ENCODE results near the gene COQ10B. TPM values are rescaled to one million over a fixed set of nuclear protein-coding genes. Genes with fewer than 3 reads are reported as not detected.
"Not testable (repeated sequence)": the region's sequence is repeated elsewhere in the genome, so short reads cannot be mapped to it uniquely, and the experiment has no call there.

Gene COQ10B
- total RNA-seq, 1 donor from 2014 or later: 15.9 TPM

- DNase-seq (ENCODE audit: low spot score in 2 of 2, unreplicated experiment in 2 of 2): no peak
- Mint-ChIP-seq H3K4me3 (peak overlapping the region; percentile 41), H3K9me3 (no peaks in the 10 kb centered on the region), H3K4me1 (peaks cover 38% of the 10 kb centered on the region), H3K27ac (peak overlapping the region; percentile 56), H3K27me3 (ENCODE audit: low read depth) (no peaks in the 10 kb centered on the region), H3K36me3 (peaks cover 5% of the 10 kb centered on the region)
- TF ChIP-seq CTCF (IDR thresholded peaks at IDR 0.05; ENCODE audit: unreplicated experiment): no peak
Measured at GRCh38 chr2:197431858-197432257, 21.5 kb upstream of the COQ10B start.

GRCh38 chr2:197432527-197432926, 20.8 kb upstream of the COQ10B start:
- DNase-seq (ENCODE audit: low spot score in 2 of 2, unreplicated experiment in 2 of 2); H3K9me3 Mint-ChIP-seq; H3K27me3 Mint-ChIP-seq (ENCODE audit: low read depth); H3K36me3 Mint-ChIP-seq: not testable (repeated sequence)
- Mint-ChIP-seq H3K4me3 (peak overlapping the region; percentile 34), H3K4me1 (peaks cover 36% of the 10 kb centered on the region), H3K27ac (peak overlapping the region; percentile 21)

- H3K36me3 Mint-ChIP-seq: peaks cover 3% of the 10 kb centered on the region
- TF ChIP-seq CTCF (IDR thresholded peaks at IDR 0.05; ENCODE audit: unreplicated experiment): no peak
Measured at GRCh38 chr2:197433780-197434438, 19.4 kb upstream of the COQ10B start.

GRCh38 chr2:197434541-197435513, 18.5 kb upstream of the COQ10B start, which contains the start of gene SF3B1:
Gene SF3B1 (minus strand): TSS chr2:197435028. CDS start chr2:197434999, 29 bp downstream.
- DNase-seq (ENCODE audit: low spot score in 2 of 2, unreplicated experiment in 2 of 2): peak; percentile 95 to 98
- Mint-ChIP-seq H3K4me1 (peaks cover 35% of the 10 kb centered on the region), H3K9me3 (no peaks in the 10 kb centered on the region), H3K36me3 (no peaks in the 10 kb centered on the region), H3K27me3 (ENCODE audit: low read depth) (no peaks in the 10 kb centered on the region), H3K27ac (peak within 1 kb of the TSS; percentile 100), H3K4me3 (peak within 1 kb of the TSS; percentile 95)
- no peak for TF ChIP-seq CTCF (IDR thresholded peaks at IDR 0.05; ENCODE audit: unreplicated experiment)

More at GRCh38 chr2:197433780-197434438, 19.4 kb upstream of the COQ10B start:
- Mint-ChIP-seq H3K4me1 (peaks cover 36% of the 10 kb centered on the region), H3K27ac (peak overlapping the region; percentile 100), H3K4me3 (peak overlapping the region; percentile 95), H3K9me3 (no peaks in the 10 kb centered on the region), H3K27me3 (ENCODE audit: low read depth) (no peaks in the 10 kb centered on the region)
- no peak for DNase-seq (ENCODE audit: low spot score in 2 of 2, unreplicated experiment in 2 of 2)

GRCh38 chr2:197435598-197436420, 17.5 kb upstream of the COQ10B start:
- Mint-ChIP-seq H3K27ac (peak overlapping the region; percentile 100), H3K4me1 (peaks cover 30% of the 10 kb centered on the region), H3K4me3 (peak overlapping the region; percentile 95), H3K36me3 (no peaks in the 10 kb centered on the region), H3K9me3 (no peaks in the 10 kb centered on the region), H3K27me3 (ENCODE audit: low read depth) (no peaks in the 10 kb centered on the region)
- no peak for TF ChIP-seq CTCF (IDR thresholded peaks at IDR 0.05; ENCODE audit: unreplicated experiment)
- no peak for DNase-seq (ENCODE audit: low spot score in 2 of 2, unreplicated experiment in 2 of 2)
